Measurements from ENCODE around the gene NPC2. TPM values are rescaled to one million over a fixed set of nuclear protein-coding genes. Genes with fewer than 3 reads are reported as not detected.

The NPC2 gene
- total RNA-seq, 2 experiments from 2014 or later, result 32.5 to 36.8 TPM

DNA sequence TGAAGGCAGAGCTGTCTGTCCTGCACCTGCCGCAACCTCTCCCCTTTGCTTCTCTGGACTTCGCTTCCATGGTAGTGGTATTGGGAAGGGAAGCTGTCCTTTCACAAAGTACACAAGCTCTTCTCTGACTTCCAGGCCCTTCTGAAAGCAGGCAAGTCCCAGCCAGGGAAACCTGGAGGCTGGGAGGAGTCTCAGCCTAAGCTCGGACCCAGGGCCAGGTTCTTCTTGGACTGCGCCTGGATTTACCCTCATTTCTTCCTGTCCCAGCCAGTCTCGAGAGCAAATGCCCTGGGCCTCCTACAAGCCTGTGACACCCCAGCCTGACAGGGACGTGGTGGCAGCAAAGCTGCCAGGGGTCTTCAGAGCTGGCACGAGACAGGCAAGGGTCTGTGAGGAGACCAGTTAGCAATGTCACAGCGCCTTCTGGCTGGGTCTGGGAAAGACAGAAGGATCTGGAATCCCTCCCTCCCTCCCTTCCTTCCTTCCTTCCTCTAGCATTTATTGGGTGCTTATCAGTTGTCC, 22.8 kb upstream of the NPC2 start:
- Histone ChIP-seq H3K4me3 (ENCODE audit: low read length) (no peak overlapping the region), H3K4me1 (ENCODE audit: insufficient read depth, low read length) (peaks cover 9% of the 10 kb centered on the region), H3K9me3 (ENCODE audit: control insufficient read depth in 1 of 2, insufficient read depth in 1 of 2, low read length in 2 of 2) (no peaks in the 10 kb centered on the region), H3K36me3 (ENCODE audit: insufficient read depth, low read length) (no peaks in the 10 kb centered on the region), H3K27ac (ENCODE audit: low read depth in 1 of 2, low read length in 2 of 2) (no peak overlapping the region), H3K27me3 (ENCODE audit: control insufficient read depth in 1 of 2, insufficient read depth in 2 of 2, low read length in 2 of 2) (peaks cover 0 to 10% of the 10 kb centered on the region in 2 experiments)
- Mint-ChIP-seq H3K27ac (no peak overlapping the region), H3K9me3 (no peaks in the 10 kb centered on the region), H3K4me1 (ENCODE audit: low read depth) (peaks cover 6% of the 10 kb centered on the region), H3K27me3 (peaks cover 25% of the 10 kb centered on the region), H3K36me3 (ENCODE audit: low read depth) (no peaks in the 10 kb centered on the region), H3K4me3 (no peak overlapping the region)
- TF ChIP-seq, protein P1, sequence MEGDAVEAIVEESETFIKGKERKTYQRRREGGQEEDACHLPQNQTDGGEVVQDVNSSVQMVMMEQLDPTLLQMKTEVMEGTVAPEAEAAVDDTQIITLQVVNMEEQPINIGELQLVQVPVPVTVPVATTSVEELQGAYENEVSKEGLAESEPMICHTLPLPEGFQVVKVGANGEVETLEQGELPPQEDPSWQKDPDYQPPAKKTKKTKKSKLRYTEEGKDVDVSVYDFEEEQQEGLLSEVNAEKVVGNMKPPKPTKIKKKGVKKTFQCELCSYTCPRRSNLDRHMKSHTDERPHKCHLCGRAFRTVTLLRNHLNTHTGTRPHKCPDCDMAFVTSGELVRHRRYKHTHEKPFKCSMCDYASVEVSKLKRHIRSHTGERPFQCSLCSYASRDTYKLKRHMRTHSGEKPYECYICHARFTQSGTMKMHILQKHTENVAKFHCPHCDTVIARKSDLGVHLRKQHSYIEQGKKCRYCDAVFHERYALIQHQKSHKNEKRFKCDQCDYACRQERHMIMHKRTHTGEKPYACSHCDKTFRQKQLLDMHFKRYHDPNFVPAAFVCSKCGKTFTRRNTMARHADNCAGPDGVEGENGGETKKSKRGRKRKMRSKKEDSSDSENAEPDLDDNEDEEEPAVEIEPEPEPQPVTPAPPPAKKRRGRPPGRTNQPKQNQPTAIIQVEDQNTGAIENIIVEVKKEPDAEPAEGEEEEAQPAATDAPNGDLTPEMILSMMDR (IDR thresholded peaks at IDR 0.05), result no peak
- POLR2A ChIA-PET, result no interaction called here
- CTCF ChIA-PET, result no interaction called here
- intact Hi-C loops (cut with DNase I, micrococcal nuclease), result no loop called here
- ATAC-seq (ENCODE audit: poor library complexity) (no peak), DNase-seq (no peak)

DNA sequence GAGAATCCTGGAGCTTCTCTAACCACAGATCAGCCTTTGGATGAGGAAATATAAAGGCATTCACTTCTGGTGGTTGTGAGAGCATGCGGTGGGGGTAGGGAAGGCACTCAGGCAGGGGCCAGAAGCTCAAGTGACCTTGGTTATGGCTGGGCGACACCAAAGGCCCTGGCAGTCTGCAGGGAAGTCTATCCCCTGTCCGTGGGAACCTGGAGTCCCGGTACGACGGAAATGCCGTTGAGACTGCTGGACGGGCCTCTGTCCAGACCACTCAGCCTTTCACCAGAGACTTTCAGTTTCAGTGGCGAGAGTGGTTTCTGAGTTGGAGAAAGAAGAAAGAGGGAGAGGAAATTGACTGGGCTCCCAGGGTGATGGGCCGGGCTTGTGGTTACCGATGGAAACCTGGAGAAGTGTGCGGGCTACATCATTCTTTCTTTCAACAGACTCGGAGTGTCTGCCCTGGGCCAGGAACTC, 21.4 kb upstream of the NPC2 start:
- CTCF ChIA-PET, result no interaction called here
- no peak overlapping the region for H3K4me3 ChIP-seq (ENCODE audit: low read length)
- H3K4me1 ChIP-seq (ENCODE audit: insufficient read depth, low read length), result peaks cover 9% of the 10 kb centered on the region
- no peak overlapping the region for H3K27ac ChIP-seq (ENCODE audit: low read depth in 1 of 2, low read length in 2 of 2)
- H3K4me3 Mint-ChIP-seq, result no peak overlapping the region
- ATAC-seq (ENCODE audit: poor library complexity) (no peak), DNase-seq (peak in 1 of 14 experiments; percentile 21)
- peaks cover 6% of the 10 kb centered on the region for H3K4me1 Mint-ChIP-seq (ENCODE audit: low read depth)
- peaks cover 30% of the 10 kb centered on the region for H3K27me3 Mint-ChIP-seq
- intact Hi-C loops (cut with DNase I, micrococcal nuclease), result no loop called here
- POLR2A ChIA-PET, result no interaction called here
- H3K9me3 ChIP-seq (ENCODE audit: control insufficient read depth in 1 of 2, insufficient read depth in 1 of 2, low read length in 2 of 2), result no peaks in the 10 kb centered on the region
- H3K27me3 ChIP-seq (ENCODE audit: control insufficient read depth in 1 of 2, insufficient read depth in 2 of 2, low read length in 2 of 2), result peaks cover 0 to 11% of the 10 kb centered on the region in 2 experiments
- no peaks in the 10 kb centered on the region for H3K9me3 Mint-ChIP-seq
- TF ChIP-seq, protein P1 (IDR thresholded peaks at IDR 0.05), result no peak
- H3K36me3 Mint-ChIP-seq (ENCODE audit: low read depth), result no peaks in the 10 kb centered on the region
- no peak overlapping the region for H3K27ac Mint-ChIP-seq
- no peaks in the 10 kb centered on the region for H3K36me3 ChIP-seq (ENCODE audit: insufficient read depth, low read length)

DNA sequence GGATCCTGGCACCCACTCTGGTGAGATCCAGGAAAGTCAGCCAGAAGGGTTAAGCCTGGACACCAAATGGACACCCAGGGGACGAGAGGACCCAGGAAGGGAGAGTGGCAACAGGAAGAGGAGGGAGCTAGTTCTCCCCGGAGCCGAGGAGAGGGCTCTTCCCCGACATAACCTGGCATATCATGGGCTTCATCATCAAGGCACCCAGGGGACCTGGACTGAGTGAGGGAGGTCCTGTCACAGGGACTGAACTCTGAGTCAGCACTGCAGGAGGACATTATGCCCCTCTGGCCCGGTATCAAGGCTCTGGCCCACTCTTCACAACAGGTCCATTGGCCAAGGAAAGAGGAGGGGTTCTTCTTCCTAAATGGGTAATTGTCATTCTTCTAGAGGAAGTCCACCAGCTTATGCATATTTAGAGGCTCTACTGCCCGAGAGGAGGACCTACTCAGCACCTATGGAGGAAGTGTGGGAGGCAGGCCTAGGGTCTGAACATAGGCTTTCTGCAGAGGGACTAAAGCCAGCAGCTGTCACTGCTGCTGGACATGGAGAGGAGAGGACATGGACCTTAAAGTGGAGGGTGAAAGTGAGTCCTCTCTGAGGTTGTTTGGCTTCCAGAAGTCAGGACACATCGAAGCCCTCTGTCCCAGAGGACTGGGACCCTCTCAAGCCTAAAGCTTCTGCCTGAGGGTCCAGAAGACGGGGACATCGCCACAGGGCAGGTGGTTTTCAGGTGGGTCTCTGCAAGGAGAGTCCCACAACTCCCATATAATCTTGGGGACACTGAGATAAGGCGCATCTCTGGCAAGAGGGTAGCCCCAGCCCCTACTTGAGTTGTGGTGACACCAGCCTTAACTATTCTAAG, 19.1 kb upstream of the NPC2 start:
- H3K36me3 ChIP-seq (ENCODE audit: insufficient read depth, low read length), result no peaks in the 10 kb centered on the region
- peaks cover 23% of the 10 kb centered on the region for H3K27me3 Mint-ChIP-seq
- H3K27ac Mint-ChIP-seq, result no peak overlapping the region
- no peak overlapping the region for H3K4me3 Mint-ChIP-seq
- peaks cover 6% of the 10 kb centered on the region for H3K4me1 Mint-ChIP-seq (ENCODE audit: low read depth)
- ATAC-seq (ENCODE audit: poor library complexity), result no peak
- ChIA-PET POLR2A (no interaction called here), CTCF (no interaction called here)
- H3K27me3 ChIP-seq (ENCODE audit: control insufficient read depth in 1 of 2, insufficient read depth in 2 of 2, low read length in 2 of 2), result peaks cover 0 to 11% of the 10 kb centered on the region in 2 experiments
- peaks cover 9% of the 10 kb centered on the region for H3K4me1 ChIP-seq (ENCODE audit: insufficient read depth, low read length)
- H3K9me3 ChIP-seq (ENCODE audit: control insufficient read depth in 1 of 2, insufficient read depth in 1 of 2, low read length in 2 of 2), result no peaks in the 10 kb centered on the region
- intact Hi-C loops (cut with DNase I, micrococcal nuclease), result no loop called here
- no peaks in the 10 kb centered on the region for H3K9me3 Mint-ChIP-seq
- DNase-seq, result no peak
- H3K27ac ChIP-seq (ENCODE audit: low read depth in 1 of 2, low read length in 2 of 2), result no peak overlapping the region
- no peak overlapping the region for H3K4me3 ChIP-seq (ENCODE audit: low read length)
- H3K36me3 Mint-ChIP-seq (ENCODE audit: low read depth), result no peaks in the 10 kb centered on the region
- TF ChIP-seq, protein P1 (IDR thresholded peaks at IDR 0.05), result no peak

All from CD4-positive, alpha-beta T cell (primary cell).